SK-MEL-5 (cell line): ENCODE data around the gene DBH. TPM values are rescaled to one million over a fixed set of nuclear protein-coding genes. Genes with fewer than 3 reads are reported as not detected.

Experiments used
- DNase-seq: peaks from one replicate; pipeline ENCODE4 v3.0.0-alpha.2; 2016; ENCODE audit warnings: low read depth, low spot score
- in situ Hi-C: cut with HindIII; loops from 2 replicates; pipeline ENCODE4 v1.10.0; 2016; ENCODE audit warnings: low sequenced_read_pairs, high pct_unique_total_duplicates, low pct_unique_long_range_greater_than_20kb
- total RNA-seq: library from RNA; depleted of rRNA; stranded (reverse); fragments of >200 nt; shearing (Covaris generic); gene quantifications from 2 replicates; pipeline ENCODE4 v1.2.3, GENCODE V29; 2014

DBH gene
- total RNA-seq, 1 experiment from 2014 or later = not detected

DNA sequence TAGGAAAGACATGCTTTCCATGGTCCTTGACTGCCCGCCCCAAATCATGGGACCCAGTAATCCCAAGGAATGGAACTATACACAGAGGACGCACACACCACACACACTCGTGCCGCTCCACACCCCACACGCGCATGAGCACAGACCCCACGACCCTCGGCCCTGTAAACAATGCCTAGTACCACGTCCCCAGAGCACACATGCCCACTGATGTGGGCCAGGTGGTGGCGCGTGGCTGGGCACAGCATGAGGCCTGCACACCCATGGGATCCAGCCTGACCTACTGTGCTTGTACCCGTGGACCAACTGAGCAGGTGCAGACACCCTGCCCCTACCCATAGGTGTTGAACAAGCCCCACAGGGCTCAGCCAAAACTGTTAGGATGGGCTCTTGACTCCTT is 739 bp downstream of the DBH start:
- in situ Hi-C loops = no loop called here
- no peak for DNase-seq

DNA sequence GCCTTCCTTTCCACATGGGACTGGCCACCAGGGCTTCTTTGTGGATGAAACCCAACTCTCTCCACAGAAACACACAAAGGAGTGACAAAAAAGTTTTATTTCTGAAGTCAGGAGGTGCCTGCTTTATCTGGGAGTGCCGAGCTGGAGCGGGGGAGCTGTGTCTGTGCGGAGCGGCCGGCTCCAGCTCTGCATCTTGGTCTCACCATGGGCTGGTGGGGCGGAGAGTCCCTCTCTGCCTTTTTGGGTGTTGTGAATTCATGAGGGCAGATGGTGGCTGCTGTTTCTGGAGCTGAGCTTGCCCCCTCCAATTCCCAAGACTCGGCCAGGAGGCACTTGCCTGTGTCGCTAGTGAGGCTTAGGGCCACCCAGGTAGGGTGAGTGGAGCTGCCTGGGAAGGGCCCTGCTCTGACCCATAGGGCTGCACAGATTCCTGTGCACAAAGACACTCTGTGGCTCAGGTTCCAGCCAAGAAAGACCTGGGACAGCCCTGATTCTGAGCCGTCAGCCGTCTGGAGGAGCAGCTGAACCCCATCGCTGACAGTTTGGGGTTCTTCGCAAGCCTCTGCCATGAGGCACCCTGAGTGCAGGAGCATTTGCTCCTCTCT is 1.4 kb downstream of the DBH start:
- in situ Hi-C loops = no loop called here

DNA sequence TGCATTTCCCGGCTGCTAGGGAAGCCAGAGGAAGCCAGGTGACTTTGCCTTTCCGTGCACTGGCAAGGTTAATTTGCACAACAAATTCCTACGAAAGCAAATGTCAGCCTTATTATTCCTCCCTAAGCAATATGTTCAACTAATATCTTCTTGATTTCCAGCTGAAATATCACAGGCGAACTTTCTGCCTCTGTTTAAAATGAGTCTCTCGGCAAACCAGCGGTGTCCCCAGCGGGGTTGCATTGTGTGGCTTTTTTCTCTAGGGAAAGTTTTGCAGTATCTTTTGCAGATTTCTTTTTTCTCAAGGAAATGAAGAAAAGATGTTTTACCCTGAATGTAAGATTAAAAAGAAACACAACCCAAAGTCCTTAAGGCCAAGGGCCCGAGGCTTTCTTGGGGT is 1.9 kb downstream of the DBH start:
- in situ Hi-C loops = no loop called here
- DNase-seq = no peak

More for the DNA sequence above, 1.4 kb downstream of the DBH start:
- no peak for DNase-seq

DNA sequence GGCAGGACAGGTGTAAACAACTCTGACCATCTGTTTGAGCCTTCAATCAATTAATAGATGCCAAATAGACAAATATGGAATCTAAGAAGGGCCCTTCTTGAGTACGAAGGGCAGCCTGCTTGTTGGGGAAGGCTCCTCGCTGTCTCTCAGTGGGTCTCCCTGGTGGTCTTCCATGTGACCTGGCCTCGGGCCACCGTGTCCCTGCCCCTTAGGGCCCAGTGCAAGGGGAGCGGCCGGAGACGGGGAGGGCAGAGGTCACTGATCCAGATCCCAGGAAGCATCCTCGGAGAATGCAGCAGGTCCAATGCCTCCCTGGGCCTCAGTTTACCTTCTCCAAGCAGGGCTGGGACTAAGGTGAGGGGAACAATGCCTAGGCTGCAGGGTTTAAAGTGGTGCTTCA is 2.5 kb downstream of the DBH start:
- in situ Hi-C loops = no loop called here
- no peak for DNase-seq

DNA sequence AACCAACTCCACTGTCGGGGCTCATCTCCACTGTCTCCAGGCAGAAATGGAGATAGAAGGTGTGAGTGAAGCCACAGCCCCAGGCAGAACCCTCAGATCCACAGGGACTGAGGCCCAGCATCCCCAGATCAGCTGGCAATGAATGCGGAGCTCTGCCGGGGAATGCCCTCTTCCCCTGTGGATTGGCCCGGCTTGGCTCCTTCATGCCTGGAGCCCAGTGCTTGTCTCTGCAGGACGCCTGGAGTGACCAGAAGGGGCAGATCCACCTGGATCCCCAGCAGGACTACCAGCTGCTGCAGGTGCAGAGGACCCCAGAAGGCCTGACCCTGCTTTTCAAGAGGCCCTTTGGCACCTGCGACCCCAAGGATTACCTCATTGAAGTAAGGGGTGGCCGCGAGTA is 3.5 kb downstream of the DBH start:
- no peak for DNase-seq
- in situ Hi-C loops = no loop called here

DNA sequence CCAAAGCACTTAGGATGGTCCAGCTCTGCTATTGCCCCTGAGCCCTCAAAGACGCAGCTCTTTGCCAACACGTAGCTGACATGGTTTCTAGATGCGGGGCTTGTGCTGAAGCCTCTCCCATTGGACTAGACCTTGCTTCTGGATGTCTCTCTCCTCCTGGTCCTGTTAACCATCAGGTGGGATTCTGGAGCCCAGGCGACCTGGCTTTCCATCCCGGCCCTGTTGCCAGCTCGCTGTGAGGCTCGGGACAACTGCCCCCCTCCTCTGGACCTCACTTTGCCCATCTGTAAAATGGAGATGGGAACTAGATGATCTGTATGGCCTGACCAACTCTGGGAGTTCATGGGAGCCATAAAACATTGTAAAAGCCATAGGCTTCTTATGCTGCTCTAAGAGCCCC is 4.0 kb downstream of the DBH start:
- in situ Hi-C loops = no loop called here
- no peak for DNase-seq

DNA sequence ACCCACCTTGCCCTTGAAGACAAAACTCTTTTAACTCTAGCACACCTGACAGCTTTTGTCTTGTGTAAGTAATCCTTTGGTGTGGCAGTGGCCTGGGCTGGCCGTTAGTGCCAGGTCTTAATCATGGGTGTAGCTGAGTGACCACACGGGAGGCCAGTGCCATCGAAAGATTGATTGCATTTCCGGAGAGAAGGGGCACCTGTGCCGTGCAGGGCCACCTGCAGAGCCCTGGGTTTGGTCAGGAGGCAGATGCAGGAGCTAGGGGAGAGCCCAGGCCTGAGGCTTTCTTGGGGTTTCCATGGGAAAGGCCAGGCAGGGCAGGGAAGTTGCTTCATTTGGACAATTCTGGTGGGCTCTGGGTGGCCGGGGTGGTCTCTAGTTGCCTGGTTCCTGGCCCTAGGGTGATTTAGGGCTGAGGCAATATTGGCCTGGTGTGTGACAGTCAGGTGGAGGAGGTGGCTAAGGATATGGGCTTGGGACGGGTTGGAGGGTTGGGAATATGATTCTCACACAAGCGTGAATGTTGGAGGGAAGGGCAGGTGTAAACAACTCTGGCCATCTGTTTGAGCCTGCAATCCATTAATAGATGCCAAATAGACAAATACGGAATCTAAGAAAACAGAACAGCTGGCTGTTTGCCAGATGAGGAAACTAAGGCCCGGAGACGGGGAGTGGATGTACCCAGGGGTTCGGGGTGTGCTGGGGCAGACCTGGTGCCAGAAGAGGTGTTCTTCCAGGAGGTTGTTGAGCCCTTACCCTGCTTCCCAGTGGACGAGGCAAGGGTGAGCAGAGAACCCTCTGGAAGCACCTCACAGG is 4.6 kb downstream of the DBH start:
- no peak for DNase-seq
- in situ Hi-C loops = no loop called here

DNA sequence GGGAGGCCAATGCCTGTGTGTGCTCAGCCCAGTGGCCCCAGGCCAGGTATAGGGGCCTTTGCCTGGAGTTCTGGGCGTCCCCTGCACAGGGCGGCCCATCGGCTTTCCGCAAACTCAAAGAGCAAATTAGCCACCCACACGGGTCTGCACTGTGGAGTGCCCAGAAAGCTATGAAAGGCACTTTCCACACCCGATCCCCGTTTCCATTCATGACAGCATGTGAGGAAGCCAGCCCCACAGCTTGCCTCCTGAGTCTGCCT is 5.2 kb downstream of the DBH start:
- in situ Hi-C loops = no loop called here

DNA sequence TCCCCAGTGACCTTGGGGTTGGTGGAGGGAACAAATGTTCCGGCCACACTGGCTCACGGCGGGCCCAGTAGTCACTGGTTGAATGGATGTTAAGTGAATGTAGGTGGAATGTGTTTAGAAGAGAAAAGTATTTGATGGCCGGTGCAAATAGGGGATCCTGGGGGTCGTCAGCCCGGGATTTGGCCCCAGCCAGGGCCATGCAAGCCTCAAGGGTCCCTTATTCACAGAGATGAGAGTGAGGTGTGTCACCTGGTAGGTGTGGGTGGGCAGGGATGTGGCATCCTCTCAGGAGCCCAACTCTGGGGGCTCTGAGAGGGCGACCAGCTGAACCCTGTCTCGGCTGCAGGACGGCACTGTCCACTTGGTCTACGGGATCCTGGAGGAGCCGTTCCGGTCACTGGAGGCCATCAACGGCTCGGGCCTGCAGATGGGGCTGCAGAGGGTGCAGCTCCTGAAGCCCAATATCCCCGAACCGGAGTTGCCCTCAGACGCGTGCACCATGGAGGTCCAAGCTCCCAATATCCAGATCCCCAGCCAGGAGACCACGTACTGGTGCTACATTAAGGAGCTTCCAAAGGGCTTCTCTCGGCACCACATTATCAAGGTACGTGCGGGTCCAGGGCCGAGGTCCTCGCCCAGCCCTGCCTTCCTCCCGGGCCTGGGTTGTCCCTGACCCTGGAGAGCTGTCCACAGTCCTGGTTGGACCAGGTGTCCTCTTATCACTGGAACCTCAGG is 5.9 kb downstream of the DBH start:
- in situ Hi-C loops = no loop called here
- DNase-seq = no peak

More for the DNA sequence above, 5.2 kb downstream of the DBH start:
- DNase-seq = no peak

DNA sequence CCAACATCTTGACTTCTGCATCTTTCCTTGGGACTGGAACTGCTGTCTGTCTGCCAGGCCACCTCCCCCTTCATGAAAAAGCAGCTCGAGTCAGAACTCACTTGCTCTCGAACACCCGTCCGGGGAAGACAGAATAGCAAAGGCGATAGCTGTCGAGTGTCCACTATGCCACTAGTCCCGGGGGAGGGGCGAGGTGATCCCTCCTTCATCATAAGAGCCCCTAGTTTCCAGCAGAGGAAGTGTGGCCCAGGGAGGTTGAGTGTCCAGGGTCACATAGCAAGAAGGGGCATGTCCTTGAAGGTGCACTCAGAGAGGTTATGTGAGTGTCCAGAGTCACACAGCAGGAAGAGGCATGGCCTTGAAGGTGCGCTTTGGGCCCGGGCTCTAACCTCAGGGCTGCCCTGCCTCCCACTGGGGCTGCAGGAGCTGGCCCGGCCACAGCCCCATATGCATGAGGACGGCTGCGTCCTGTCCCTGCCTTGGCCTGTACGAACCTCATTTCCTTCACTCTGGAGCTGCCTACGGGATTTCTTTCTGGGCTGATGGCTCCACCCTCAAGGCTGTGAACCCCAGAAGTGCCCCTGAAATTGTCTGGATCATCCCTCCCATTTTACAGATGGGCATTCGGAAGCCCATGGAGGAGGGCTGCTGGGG is 6.7 kb downstream of the DBH start:
- no peak for DNase-seq
- in situ Hi-C loops = no loop called here

DNA sequence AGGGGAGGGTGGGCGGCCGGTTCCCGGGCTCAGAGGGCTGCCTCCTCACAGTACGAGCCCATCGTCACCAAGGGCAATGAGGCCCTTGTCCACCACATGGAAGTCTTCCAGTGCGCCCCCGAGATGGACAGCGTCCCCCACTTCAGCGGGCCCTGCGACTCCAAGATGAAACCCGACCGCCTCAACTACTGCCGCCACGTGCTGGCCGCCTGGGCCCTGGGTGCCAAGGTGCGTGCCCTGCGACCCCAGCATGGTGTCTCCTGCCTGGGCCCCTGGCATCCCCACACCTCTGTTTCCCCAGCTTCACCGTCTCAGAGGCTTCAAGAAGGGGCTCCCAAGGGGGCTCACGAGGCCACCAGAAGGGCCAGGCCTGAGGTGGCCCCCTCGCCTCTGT is 7.2 kb downstream of the DBH start:
- in situ Hi-C loops = no loop called here
- DNase-seq = no peak

DNA sequence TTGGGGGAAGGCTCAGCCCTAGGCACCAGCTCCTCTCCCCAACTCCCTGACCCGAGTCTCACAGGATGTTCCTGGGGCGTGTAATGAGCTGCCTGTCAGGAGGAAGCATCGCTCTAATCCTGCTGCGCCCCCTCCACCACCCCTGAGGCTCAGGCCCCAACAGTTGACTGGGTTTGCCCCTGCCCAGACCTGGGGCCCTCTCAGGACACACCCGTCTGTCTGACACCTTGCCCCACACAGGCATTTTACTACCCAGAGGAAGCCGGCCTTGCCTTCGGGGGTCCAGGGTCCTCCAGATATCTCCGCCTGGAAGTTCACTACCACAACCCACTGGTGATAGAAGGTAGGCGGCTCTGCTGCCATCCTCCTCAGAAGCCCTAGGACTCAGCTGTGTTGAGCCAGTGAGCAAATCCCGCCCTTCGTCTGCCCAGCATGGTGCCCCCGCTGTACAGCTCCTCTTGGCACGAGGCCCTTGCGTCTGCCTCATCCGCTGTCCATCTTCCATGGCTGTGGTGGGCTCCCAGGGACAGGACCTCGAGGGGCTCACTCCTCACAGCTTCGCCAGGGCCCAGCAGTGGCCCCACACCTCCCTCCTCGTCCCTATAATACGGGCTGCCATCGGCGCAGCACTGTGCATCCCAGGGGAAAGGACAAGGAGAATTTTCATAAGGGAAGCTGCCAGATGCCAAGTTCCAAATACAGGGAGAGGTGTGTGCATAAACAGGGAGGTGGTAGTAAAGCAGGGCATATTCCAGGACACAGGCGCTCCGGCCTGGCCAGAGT is 8.0 kb downstream of the DBH start:
- DNase-seq = no peak
- in situ Hi-C loops = no loop called here

DNA sequence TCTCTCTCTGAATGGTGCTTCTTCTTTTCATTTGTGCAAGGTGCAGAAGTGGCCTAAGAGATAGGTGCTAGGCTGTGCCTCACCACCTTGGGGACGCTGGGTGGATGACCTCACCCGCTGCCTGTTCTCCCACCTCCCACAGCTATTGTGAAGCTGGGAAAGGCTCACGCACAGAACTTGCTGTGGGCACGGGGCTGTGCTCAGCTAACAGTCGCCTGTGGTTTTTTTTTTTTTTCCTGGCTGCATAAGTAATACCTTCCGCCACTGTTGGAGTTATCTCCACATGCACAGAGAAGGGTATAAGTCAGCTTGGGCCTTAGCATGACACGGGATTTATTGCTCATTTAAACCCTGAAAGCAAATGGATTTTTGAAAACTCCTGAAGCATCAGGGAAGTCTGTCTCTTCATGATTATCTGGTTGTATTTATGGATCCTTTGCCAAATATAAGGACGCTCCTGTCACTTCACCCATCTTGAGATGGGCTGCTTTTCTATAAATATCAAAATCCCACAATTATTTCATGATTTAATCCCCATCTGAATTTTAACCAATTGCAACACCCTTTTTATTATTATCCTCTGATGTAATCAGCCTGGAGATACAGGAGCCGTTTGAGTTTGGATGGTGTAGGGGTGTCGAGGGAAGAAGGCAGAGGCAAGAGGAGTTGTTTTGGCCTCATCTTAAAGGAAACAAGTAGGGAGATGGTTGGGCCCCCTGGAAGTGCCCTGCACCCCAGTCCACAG is 9.0 kb downstream of the DBH start:
- no peak for DNase-seq
- in situ Hi-C loops = no loop called here

DNA sequence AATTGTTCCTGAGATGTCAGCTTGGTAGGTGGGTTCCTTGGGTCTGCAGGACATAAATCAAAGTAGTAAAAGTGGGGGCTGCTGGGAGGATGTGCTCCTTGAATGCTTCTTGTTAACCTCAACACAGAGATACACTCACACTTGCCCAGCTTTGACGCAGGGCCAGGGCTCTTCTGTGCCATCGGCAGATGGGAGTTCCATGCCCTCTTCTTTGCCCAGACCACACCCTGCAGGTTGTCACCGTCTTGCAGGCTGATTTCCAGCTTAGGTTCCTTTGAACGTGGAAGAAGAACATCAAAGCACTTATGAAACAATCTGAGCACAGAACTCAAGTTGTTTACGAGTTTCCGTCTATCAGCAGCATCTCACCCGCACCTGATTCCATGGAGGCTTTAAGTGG is 11.0 kb downstream of the DBH start:
- in situ Hi-C loops = no loop called here
- DNase-seq = no peak

DNA sequence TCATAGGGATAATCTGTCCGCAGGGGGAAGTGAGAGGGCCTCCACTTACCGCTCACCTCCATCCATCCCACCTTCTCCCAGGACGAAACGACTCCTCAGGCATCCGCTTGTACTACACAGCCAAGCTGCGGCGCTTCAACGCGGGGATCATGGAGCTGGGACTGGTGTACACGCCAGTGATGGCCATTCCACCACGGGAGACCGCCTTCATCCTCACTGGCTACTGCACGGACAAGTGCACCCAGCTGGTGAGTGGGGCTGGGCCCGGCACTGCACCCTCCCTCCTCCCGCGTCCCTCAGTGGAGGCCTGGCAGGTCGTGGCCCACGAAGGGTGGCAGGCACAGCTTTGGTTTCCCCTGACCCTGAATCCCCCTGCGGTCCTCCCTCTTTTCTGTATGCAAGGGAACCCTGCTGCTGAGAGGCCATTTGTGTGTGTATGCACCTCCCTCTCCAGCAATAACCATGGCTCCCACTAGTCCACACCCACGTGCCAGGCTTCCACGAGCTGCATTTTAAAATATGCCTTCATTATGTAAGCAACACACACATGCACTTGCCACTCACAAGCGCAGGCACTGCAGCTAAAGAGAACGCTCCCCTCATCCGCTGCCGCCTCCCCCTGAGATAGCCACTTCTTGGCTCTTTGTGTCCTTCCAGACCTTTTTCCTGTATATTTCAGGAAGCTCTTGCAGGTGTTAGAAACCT is 11.8 kb downstream of the DBH start:
- in situ Hi-C loops = no loop called here
- no peak for DNase-seq

DNA sequence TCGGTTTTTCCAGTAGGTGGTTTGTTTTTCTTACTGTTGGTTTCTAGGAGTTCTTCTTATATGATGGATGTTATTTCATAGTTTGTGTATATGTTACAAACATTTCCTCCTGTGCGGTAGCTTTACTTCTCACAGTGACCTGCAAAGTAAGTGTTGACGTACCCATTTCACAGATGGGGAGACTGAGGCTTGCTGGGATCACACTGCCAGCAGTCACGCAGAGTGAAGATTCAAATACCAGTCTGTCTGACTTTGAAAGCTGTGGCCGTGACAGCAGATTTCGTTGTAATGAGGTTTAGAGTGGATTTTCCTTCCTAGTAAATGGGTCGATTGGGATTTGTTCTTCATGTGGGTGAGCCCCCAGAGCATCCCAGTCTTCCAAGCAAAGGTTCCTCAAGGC is 13.0 kb downstream of the DBH start:
- no peak for DNase-seq
- in situ Hi-C loops = no loop called here

DNA sequence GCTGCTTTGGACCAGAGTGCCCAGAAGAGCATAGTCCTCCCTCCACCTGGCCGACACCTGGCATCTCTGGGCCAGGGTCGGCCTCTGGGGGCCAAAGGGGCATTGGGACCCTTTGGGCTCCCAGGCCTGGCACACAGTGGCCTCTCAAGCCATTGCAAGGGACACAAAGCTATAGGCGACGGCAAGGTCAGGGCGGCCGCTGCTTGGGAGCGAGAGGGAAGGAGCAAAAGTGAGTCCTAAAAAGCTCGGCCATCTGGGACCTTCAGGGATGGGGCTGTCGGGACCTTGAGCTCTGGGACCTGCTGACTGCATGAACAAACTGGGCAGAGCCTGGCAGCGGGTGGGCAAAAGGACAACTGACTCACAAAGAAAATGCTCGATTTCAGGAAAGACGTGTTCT is 13.9 kb downstream of the DBH start:
- DNase-seq = no peak

More for the DNA sequence above, 13.9 kb downstream of the DBH start:
- in situ Hi-C loops = no loop called here
